A549 (cell line): ENCODE measurements around the gene SLC22A14. TPM values are rescaled to one million over a fixed set of nuclear protein-coding genes. Genes with fewer than 3 reads are reported as not detected.

Source experiments
- ATAC-seq, 2 experiments: fragments of 200-7000 bp in 1 of 2; fragments of >200 bp in 1 of 2; cut with Nextera tagmentation in 1 of 2; cut with Tn5 transposase in 1 of 2; 3 replicates each; pipeline versions ENCODE4 v1.8.0 to v1.9.1; 2018 to 2020; ENCODE audit warnings: mild to moderate bottlenecking in 1 of 2, moderate library complexity in 1 of 2
- CTCF ChIA-PET: fragments of 300-600 bp; sonication (Branson Sonifier 250); formaldehyde crosslinking; extraction: SDS; loops from one replicate; lab custom pipeline; 2021; ENCODE audit warnings: antibody characterized with exemption, inconsistent platforms; lab: Yijun Ruan, JAX
- POLR2A ChIA-PET: fragments of 350-600 bp; formaldehyde crosslinking; extraction: SDS; loops from one replicate; lab custom pipeline; 2021; ENCODE audit warnings: antibody characterized with exemption, inconsistent platforms; lab: Yijun Ruan, JAX
- DNase-seq, 2 experiments: peaks; one replicate each; pipeline versions ENCODE4 v3.0.0 to v3.0.0-alpha.2; 2011 to 2016; ENCODE audit warnings: low read depth in 1 of 2, low spot score in 1 of 2
- FAIRE-seq: peaks from 2 replicates; lab custom pipeline; 2011; peaks lifted over from hg19 to GRCh38; lab: Jason Lieb, UNC
- H3K27ac ChIP-seq, 2 experiments: fragments of >200 bp; sonication (Bioruptor Twin); formaldehyde crosslinking; 3 replicates each; pipeline ENCODE4 v1.5.1; 2016 to 2017
- H3K4me1 ChIP-seq: fragments of >200 bp; sonication (Bioruptor Twin); formaldehyde crosslinking; 3 replicates; pipeline ENCODE4 v1.6.1; 2016
- H3K4me2 ChIP-seq: fragments of >200 bp; sonication (Bioruptor Twin); formaldehyde crosslinking; 3 replicates; pipeline ENCODE4 v1.6.1; 2016
- H3K4me3 ChIP-seq: fragments of >200 bp; sonication (Bioruptor Twin); formaldehyde crosslinking; 3 replicates; pipeline ENCODE4 v1.5.1; 2016
- H3K9me3 ChIP-seq: fragments of >200 bp; sonication (Bioruptor Twin); formaldehyde crosslinking; 3 replicates; pipeline ENCODE4 v1.6.1; 2016
- CEBPB ChIP-seq, 2 experiments: fragments of >200 bp in 1 of 2; sonication (Bioruptor Twin) in 1 of 2; formaldehyde crosslinking in 1 of 2; IDR thresholded peaks; 2 replicates each; pipeline ENCODE4 v1.6.1; 2012 to 2016
- CHD2 ChIP-seq: fragments of 150-350 bp; IDR thresholded peaks from 2 replicates; pipeline ENCODE4 v1.6.1; 2014; ENCODE audit warnings: low read length; ENCODE audit not compliant: partially characterized antibody
- CHD4 ChIP-seq: fragments of 200-600 bp; sonication (generic); IDR thresholded peaks from 2 replicates; pipeline ENCODE4 v1.6.1; 2016; ENCODE audit warnings: antibody characterized with exemption, mild to moderate bottlenecking, borderline replicate concordance
- E2F6 ChIP-seq: IDR thresholded peaks from 2 replicates; pipeline ENCODE4 v1.6.1; 2012; ENCODE audit warnings: low read depth, borderline replicate concordance
- EP300 ChIP-seq, 2 experiments: fragments of >200 bp; sonication (Bioruptor Twin); formaldehyde crosslinking; IDR thresholded peaks; 2 replicates in 1 of 2; 3 replicates in 1 of 2; pipeline ENCODE4 v1.6.1; 2016 to 2017
- GATA3 ChIP-seq: IDR thresholded peaks from 2 replicates; pipeline ENCODE4 v1.6.1; 2012; ENCODE audit warnings: borderline replicate concordance
- HDAC2 ChIP-seq: fragments of 200-600 bp; sonication (generic); IDR thresholded peaks from 2 replicates; pipeline ENCODE4 v1.6.1; 2016
- HES2 ChIP-seq: fragments of >200 bp; sonication (Bioruptor Twin); formaldehyde crosslinking; IDR thresholded peaks from 2 replicates; pipeline ENCODE4 v1.6.1; 2016
- HEYL ChIP-seq: fragments of 250-450 bp; sonication (Bioruptor Pico); IDR thresholded peaks from 2 replicates; pipeline ENCODE4 v1.8.0; 2021; ENCODE audit warnings: mild to moderate bottlenecking, moderate library complexity
- HMGXB4 ChIP-seq: fragments of 250-450 bp; sonication (Bioruptor Pico); IDR thresholded peaks from 2 replicates; pipeline ENCODE4 v1.5.0; 2021; ENCODE audit warnings: mild to moderate bottlenecking, moderate library complexity, borderline replicate concordance
- HOXB5 ChIP-seq: fragments of 250-450 bp; sonication (Bioruptor Pico); IDR thresholded peaks from 2 replicates; pipeline ENCODE4 v1.5.0; 2020; ENCODE audit warnings: mild to moderate bottlenecking, moderate library complexity
- JUN ChIP-seq, 2 experiments: fragments of >200 bp; sonication (Bioruptor Twin); formaldehyde crosslinking; IDR thresholded peaks; 2 replicates in 1 of 2; 3 replicates in 1 of 2; pipeline ENCODE4 v1.6.1; 2016 to 2017
- JUNB ChIP-seq: fragments of >200 bp; sonication (Bioruptor Twin); formaldehyde crosslinking; IDR thresholded peaks from 2 replicates; pipeline ENCODE4 v1.6.1; 2016
- PHF8 ChIP-seq: fragments of 200-600 bp; sonication (generic); IDR thresholded peaks from 2 replicates; pipeline ENCODE4 v1.6.1; 2016; ENCODE audit warnings: low read depth, mild to moderate bottlenecking, antibody characterized with exemption, moderate library complexity, borderline replicate concordance
- POLR2AphosphoS2 ChIP-seq: conservative IDR thresholded peaks from 2 replicates; pipeline ENCODE4 v1.6.1; 2012; ENCODE audit warnings: low read length, improper control_type of control experiment, inconsistent platforms
- RCOR1 ChIP-seq: fragments of 150-350 bp; IDR thresholded peaks from 2 replicates; pipeline ENCODE4 v1.6.1; 2014; ENCODE audit warnings: antibody characterized with exemption, low read length, low read depth
- RFX5 ChIP-seq: fragments of 450-650 bp; IDR thresholded peaks from 2 replicates; pipeline ENCODE4 v1.7.1; 2014; ENCODE audit warnings: antibody characterized with exemption, mild to moderate bottlenecking, moderate library complexity
- USF2 ChIP-seq: fragments of 450-650 bp; IDR thresholded peaks from 2 replicates; pipeline ENCODE4 v1.6.1; 2014; ENCODE audit warnings: antibody characterized with exemption
- ZC3H11A ChIP-seq: fragments of 450-650 bp; IDR thresholded peaks from 2 replicates; pipeline ENCODE4 v1.6.1; 2014; ENCODE audit warnings: antibody characterized with exemption, mild to moderate bottlenecking
- ZNF302 ChIP-seq: fragments of 250-450 bp; sonication (Bioruptor Pico); IDR thresholded peaks from 2 replicates; pipeline ENCODE4 v1.9.0; 2021; ENCODE audit warnings: inconsistent platforms, mild to moderate bottlenecking, moderate library complexity
- ZSCAN20 ChIP-seq: fragments of 250-450 bp; sonication (Bioruptor Pico); IDR thresholded peaks from 2 replicates; pipeline ENCODE4 v1.8.0; 2022; ENCODE audit warnings: mild to moderate bottlenecking, moderate library complexity
- WGBS: methylation state at CpG from one replicate; pipeline ENCODE4 v1.1.6; 2017; ENCODE audit errors: missing lambda C conversion rate; 5-methylcytosine and 5-hydroxymethylcytosine counted together
- polyA plus RNA-seq, 4 experiments: library from polyadenylated mRNA; depleted of rRNA in 3 of 4; stranded (reverse); fragments of >200 nt; fragmentation: RNase III in 1 of 4; extraction: RNeasy Plus Mini Kit Qiagen cat#74134 plus additional on column Dnase treatment in 1 of 4; gene quantifications; 2 replicates in 3 of 4; 3 replicates in 1 of 4; pipeline ENCODE4 v1.2.3, GENCODE V29; 2011 to 2017

Gene SLC22A14
- polyA plus RNA-seq, 2 of the 4 experiments (the other 2 are of a cell fraction), result 0.04 TPM; not detected in 1

GRCh38 chr3:38347421-38348200 lies 65.5 kb downstream of the SLC22A14 start:
- Histone ChIP-seq H3K4me2 (peak overlapping the region; percentile 85), H3K27ac (peak overlapping the region; percentile 73 to 91), H3K9me3 (0 out of 3 replicates have a peak, but pooled peaks cover 2% of the 10 kb centered on the region), H3K4me3 (peak overlapping the region; percentile 58), H3K4me1 (peaks cover 6% of the 10 kb centered on the region; the same call in 1 of the 3 replicates)
- ChIA-PET POLR2A (interaction anchor here (1.5 kb wide), 1 partner anchor 211 kb away, joined by 6 read pairs; the partner anchor contains the start of gene ACAA1), CTCF (interaction anchor here (0.7 to 5.5 kb wide), 24 partner anchors 8 to 498 kb away, joined by 3 to 95 read pairs (median 5); no protein-coding TSS in a partner anchor)
- no peak for FAIRE-seq
- no peak for DNase-seq
- ATAC-seq, result no peak
- no peak for TF ChIP-seq ZSCAN20
- no peak for TF ChIP-seq JUNB
- TF ChIP-seq CHD2, result no peak
- TF ChIP-seq HDAC2, result no peak
- TF ChIP-seq CEBPB (IDR thresholded peaks at IDR 0.05), result no peak
- no peak for TF ChIP-seq HEYL (CRISPR knock-in tag)
- TF ChIP-seq ZC3H11A, result no peak
- no peak for TF ChIP-seq USF2
- no peak for TF ChIP-seq POLR2AphosphoS2
- no peak for TF ChIP-seq EP300 (IDR thresholded peaks at IDR 0.05)
- no peak for TF ChIP-seq JUN (IDR thresholded peaks at IDR 0.05)
- TF ChIP-seq HMGXB4 (CRISPR knock-in tag), result no peak
- no peak for TF ChIP-seq E2F6
- no peak for TF ChIP-seq RFX5
- no peak for TF ChIP-seq ZNF302 (CRISPR knock-in tag)
- no peak for TF ChIP-seq GATA3
- TF ChIP-seq HES2, result no peak
- no peak for TF ChIP-seq HOXB5 (CRISPR knock-in tag)
- WGBS, result 62% methylated on average over 19 of the region's 19 CpGs

GRCh38 chr3:38348903-38349302 lies 66.8 kb downstream of the SLC22A14 start:
- Histone ChIP-seq H3K4me1 (peaks cover 6% of the 10 kb centered on the region; the same call in 1 of the 3 replicates), H3K9me3 (0 out of 3 replicates have a peak, but pooled peaks cover 2% of the 10 kb centered on the region), H3K27ac (no peak overlapping the region), H3K4me2 (no peak overlapping the region), H3K4me3 (no peak overlapping the region)
- ChIA-PET CTCF (interaction anchor here (0.8 to 5.5 kb wide), 4 partner anchors 24 to 147 kb away, joined by 3 to 95 read pairs (median 4); partner anchors contain the start of gene EXOG), POLR2A (no interaction called here)
- no peak for TF ChIP-seq PHF8
- no peak for TF ChIP-seq HES2
- no peak for TF ChIP-seq RCOR1
- TF ChIP-seq CHD4, result no peak
- 86% methylated on average over 4 of the region's 4 CpGs for WGBS
- DNase-seq (no peak), ATAC-seq (no peak), FAIRE-seq (no peak)
